Effector CD4-positive, alpha-beta T cell (primary cell): ENCODE results near the gene TBX2.
"Not testable (repeated sequence)": the region's sequence is repeated elsewhere in the genome, so short reads cannot be mapped to it uniquely, and the experiment has no call there.

Source experiments
- DNase-seq: peaks from one replicate; pipeline ENCODE4 v3.0.0-alpha.2; 2020

The TBX2 gene

DNA sequence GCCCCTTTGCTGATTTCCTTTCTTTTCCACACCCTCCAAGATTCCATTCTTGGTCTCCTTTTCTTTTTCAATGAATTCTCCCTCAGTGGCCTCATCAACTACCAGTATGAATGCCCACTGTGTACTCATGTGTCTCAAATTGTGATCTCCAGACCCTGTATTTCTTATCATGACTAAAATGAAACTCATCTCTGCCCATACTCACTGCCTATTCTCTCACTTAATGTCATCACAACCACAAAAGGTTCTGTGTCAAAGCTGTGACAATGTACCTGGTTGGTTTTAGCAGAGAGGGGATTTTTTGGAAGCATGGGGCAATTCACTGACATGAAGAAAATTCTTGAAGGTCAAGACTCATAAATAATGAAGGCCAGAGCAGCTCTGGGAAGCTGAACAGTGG lies 41.1 kb downstream of the TBX2 start:
- no peak for DNase-seq

DNA sequence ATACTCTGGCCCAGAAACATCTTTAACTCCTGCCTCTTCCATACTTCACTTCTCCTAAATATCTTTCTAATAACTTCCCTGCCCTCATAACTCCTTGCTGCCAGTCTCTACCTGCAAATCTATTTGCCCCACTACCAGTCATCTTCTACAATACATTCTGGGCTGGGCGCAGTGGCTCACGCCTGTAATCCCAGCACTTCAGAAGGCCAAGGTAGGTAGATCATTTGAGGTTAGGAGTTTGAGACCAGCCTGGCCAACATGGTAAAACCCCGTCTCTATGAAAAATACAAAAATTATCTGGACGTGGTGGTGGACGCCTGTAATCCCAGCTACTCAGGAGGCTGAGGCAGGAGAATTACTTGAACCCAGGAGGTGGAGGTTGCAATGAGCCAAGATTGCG lies 41.9 kb downstream of the TBX2 start:
- not testable (repeated sequence) for DNase-seq

DNA sequence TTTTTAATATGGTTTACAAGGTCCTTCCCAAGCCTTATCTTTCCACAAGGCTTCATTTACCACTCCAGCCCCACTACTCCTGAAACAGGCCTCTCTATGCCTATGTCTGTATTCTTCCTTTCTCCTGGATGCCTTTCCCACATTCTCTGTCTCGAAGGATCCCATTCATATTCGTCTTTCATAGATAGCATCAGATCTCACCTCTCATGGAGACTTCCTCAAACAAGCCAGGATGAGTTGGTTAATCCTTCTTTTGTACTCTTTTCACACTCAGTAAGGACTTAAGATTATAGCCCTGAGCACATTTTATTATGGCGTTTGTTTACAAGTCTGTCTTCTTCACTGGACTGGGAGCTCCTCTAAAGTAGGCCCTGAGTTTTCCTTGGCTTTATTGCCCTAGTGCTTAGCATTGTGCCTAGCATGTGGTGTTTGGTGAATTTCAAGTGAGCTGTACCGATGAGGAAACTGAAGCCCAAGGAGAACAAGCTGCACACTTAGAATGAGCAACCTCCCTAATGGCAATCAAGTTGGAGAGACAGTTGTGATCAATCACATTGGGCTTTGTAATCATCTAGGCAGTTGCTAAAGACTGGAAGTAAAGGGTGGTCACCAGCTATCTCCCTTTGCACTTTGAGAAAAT lies 42.6 kb downstream of the TBX2 start:
- no peak for DNase-seq

DNA sequence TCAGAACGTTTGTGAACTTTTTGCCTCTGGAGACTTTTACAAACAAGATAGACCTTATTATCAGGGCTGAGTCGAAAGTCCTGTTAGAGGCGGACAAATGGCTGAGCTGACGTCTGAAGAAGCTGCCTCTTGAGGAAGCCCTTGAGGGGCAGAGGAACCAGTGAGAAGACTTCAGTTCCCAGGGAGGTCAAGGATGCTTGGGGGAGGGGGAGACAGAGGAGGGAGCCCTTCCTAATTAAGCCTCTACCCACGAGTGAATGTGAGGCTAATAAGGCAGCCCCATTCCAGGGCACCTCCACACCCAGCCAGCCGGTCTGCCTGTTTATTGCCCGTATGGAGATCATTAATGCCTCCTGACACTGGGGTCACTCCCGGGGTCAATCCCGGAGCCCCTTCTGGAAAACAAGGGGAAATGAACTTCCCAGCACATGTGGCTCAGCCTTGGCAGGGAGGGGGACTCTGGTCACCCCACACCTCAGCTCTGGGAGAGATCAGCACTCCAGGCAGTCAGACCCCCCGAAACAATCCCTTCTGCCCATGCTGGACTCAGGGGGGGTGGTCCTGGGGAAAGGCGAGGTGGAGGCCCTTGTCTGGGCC lies 43.3 kb downstream of the TBX2 start:
- DNase-seq = no peak

DNA sequence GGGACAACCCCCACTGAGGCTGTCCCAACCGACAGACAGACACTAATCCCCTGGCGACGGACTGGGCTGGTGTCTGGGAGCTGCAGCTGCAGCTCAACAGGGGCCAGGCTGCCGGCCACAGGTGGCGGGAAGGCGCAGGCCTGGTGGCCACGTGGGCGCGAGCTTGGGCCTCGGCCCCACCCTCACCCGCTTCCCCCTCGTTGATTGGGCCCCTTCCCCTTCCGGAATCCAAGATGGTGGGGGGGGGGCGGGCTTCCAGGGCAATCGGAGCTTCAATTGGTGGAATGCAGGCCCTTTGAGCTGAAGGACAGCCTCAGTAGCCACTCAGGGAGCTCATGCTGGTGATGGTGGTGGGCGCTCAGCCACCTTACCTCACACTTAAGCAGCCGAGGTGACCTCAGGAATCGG lies 43.8 kb downstream of the TBX2 start:
- no peak for DNase-seq

DNA sequence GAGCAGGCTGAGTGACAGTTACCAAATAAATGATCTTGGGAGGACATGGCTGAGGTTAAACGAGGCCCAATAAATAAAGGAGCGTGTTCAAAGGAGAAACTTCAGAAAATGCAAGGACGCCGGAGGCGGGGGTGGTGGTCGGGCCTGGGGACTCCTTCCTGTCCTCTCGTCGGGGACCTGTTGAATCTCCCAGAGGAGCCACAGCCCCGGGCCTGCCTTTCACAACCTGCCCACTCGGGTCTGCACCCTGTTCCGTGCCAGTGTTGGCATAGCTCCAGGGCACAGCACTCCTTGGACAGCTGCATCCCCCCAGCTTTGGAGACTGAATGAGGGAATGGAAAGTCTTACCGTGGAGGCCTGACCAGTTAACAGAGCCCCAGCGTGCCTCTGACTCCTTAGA lies 44.4 kb downstream of the TBX2 start:
- DNase-seq = no peak

DNA sequence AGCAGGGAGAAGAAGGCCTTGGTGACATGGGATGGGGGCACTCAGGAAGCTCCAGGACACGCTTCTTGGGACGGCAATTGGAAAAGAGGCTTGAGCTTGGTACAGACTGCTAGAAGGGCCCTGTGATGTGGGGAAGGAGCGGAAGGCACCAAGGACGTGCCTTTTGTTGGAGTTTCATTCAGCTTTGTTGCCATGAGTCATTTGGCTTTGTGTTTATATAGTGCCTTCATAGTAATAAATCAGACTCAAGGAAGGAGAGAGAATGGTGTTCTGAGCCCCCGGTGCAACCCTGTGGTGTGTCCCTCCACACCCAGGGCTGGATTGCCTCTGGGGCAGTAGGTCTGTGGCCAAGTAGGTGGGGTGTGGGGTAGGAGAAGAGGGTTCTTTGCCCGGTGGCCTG lies 45.2 kb downstream of the TBX2 start:
- no peak for DNase-seq

DNA sequence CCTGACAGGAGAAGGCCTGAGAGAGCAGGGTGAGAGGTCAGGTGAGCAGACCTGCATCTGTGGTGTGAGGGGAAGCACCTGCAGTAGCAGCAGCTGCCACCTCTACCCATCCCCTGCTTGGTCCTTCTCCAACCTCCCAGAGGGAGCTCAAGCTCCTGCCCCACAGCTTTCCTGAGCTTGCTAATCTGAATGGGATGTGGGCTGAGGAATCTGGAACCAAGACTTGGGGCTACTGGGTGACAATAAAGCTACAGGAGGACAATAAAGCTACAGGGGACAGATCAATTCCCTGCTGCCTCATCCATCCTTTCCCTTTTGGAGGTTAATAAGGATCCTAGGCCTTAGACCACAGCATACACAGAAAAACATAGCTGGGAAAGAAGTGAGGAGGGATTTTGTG lies 47.7 kb downstream of the TBX2 start:
- no peak for DNase-seq

DNA sequence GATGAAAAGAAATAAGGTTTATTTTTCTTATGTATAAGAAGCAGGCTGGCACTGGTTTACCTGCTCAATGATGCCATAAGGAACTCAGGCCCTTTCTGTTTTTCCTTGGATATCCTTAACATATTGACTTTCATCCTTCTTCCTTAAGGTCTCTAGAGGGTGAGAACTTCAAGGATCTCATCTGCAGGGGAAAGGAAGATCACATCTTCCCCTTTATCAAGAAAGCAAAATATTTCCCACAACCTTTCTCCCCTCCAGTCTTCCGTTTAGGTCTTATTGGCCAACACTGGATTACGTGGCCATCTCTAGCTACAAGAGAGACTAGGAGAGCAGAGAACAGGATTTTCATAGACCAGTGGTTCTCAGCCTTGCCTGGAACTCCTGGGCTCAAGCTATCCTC lies 48.4 kb downstream of the TBX2 start:
- no peak for DNase-seq

DNA sequence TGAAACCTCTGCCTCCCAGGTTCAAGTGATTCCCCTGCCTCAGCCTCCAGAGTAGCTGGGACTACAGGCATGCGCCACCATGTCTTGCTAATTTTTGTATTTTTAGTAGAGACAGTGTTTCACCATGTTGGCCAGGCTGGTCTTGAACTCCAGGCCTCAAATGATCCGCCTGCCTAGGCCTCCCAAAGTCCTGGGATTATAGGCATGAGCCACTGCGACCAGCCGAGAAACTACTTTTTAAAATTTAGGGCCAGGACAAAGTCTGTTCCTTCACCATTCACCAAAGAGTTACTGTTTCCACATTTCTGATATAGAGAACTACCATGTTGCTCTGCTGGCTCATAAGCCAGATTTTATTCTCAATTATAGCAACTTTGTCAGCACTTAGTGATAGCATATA lies 49.5 kb downstream of the TBX2 start:
- not testable (repeated sequence) for DNase-seq

DNA sequence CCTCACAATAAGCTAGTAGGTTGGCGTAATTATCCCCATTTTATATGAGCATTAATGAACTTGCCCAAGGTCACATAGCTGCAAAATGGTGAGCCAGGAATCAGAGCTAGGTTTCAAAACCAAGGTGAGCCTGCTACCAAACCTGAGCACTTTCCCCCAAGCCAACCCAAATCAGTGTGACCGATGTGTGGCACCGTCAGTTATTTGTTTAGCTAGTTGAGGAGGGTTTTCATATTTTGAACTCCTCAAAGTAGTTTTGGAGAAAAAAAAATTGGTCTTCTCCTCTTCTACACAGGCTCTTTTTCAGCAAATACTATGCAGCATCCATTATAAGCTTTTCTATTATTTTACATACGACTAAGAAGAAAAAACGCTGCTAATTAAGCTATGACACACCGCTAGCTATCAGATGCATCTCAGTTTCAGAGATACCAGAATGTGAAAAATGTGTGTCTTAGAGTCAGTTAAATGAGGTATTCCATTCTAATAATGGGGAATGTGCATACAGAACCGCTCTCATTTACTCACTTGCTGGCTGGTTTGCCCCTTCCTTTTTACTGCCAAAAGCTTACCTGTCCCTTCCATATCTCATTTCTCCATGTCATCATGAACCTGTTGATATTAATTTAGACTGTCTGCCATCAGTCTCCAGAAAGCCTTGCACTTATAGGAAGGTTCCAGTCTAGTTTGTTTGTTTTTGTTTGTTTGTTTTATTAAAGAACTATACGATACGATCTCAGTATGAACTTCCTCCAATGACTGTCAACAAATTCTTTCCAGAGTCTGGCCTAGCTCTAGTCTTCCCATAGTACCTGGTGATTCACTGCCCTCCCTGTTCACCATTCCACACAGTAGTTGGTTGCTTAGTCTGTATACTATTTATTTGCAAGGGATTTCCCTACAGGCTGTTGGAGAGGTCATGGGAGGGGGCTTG lies 50.3 kb downstream of the TBX2 start:
- DNase-seq = no peak

DNA sequence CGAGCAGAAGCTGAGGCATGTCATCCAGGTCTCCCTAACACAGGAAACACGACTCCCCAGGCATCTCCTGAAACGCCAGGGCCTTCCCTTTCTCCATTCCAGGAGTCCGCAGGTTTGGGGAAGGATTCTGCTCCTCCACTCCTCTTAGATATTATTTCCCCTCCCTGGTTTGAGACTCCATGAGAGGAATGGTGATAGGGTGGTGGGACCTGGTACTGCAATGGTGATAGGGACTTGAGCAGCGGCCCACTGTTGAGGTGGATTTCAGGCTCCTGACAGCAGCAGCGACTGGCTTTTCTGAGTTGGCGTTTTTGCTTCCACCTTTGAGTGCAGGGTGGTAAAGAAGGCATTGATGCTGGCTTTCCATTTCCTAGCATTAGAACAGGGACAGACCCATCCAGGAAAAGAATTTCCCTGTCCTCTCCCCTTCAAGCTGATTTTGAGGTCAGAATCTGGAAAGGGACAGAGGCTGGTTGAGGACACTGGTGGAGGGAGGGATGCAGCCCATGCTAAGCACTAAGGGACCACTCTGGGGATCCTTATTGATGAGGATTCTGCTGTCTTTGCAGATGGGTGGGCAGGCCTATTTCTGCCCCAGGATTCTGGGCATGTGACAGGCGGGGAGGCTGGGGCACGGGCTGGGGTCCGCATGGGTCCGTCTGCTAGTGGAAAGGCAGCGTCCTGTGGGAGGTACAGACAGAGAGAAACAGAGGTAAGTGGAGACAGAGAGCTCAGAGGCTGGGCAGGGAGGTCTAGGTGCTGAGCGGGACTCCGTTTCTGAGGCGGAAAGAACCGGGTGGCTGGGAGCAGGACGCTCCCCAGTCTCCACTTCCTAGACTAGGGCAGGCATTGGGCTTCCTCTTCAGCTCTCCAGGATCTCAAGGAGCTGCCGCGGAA lies 51.2 kb downstream of the TBX2 start:
- DNase-seq = no peak

DNA sequence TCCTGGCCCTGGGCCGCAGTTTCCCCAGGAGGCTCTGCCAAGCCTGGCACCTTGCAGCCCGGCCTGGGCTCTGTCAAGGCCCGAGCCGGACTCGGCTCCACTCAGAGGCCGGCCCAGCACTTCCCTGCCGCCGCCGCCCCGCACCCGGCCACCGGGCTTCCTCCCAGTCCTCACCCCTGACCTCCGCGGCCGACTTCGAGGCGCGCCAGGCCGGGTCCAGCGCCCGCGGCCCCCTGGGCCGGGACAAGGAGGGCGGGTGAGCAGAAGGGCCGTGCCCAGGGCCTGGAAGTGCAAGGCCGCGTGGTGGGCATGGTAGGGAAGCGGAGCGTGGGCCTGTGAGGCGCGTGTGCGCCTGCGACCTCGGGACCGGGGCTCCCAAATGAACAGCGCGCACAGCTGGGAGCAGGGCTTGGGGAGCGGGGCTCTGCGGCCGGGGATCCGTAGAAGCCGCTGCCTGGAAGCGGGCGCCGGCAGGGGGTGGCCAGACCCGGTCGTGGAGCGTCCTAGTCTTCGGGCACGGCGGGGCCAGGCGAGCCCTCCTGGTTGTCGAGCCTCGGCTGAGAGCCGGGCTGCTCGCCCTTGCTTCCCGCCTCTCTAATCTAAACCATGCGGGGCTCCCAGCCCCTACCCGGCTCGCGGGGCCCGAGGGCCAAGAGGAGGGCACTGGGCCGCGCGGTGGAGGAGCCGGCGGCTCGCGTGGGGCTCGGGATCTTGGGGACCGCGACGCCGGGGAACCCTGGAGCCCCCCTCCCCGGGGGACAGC lies 52.1 kb downstream of the TBX2 start:
- no peak for DNase-seq

DNA sequence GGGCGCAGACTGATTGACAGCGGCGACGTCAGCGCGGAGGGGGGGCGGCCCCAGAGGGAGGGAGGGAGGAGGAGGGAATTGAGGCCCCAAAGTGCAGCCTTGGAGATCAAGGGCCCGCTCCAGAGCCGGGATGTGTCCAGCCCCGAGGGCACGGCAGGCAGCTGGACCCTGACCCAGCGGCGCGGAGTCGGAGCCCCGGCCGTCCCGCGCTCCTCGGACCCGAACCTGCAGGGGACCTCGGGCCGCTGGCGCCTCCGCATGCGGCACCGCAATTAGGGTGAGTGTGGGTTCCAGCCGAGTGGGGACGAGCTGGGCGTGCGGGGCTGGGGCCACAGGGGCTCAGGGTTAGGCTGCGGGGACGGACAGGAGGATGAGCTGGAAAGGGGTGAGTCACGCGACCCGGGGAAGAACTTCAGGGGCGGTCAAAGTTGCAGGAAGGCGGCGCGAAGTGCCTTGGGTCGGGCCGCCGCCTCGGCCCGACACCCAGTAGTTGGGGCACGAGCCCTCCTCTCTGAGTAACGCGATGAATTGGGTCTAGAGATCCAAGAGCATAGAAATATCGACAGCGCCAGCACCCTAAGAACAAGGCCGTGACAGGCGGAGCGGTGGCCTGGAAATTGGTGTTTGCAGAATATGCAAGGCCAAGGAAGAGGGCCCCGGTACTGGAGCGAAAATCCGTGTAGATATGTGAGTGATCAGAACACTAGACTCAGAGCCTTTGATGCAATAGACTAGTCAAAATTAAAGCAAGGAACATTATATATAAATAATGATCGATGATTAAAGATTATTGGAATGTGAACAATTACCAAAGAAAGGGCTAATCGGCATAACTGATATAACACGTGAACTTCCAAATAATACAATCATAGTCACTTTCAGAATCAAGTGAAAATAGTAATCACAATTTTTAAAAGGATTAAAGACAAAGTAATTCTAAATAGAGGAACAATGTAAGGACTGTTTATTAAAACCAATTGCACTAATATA lies 53.0 kb downstream of the TBX2 start, which contains the start of gene TBX4:
Gene TBX4 (plus strand): TSS at position 122 of the 990 bp plus-strand sequence. CDS start 4,069 bp downstream, outside the sequence.
- no peak for DNase-seq

DNA sequence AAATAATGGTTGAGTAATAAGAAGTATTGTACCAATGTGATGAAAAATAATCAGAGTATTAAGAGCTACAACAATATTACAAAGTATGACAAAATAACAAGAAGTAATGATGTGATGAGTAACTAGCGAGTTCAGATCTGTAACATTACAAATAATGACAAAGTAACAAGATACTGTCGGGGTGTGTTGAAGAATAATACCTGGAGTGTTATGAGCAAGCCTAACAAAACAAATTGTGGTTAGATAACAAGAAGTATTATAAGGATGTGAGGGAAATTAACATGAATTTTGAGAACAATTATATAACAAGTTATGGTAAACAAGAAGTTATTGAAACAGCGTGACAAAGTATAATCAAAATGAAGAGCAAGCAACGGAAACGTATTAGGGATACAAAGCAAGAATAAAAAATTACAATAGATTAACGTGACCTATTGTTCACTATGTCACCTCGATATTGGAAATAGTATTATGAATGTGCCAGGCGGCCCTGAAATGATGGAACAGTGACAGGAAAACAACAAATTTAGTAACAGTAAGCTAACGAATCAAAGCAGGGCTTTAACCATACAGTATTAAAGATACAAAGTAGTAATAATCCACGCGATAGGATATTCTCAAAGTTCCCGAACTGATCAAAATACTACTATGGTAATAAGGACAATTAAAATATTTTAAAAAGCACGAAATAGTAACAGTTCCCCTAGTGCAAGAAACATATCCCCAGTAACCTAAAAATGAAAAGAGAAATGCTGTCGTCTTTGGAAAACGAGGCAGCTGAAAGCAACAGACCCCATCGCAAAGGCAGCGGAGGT lies 54.1 kb downstream of the TBX2 start:
- no peak for DNase-seq

DNA sequence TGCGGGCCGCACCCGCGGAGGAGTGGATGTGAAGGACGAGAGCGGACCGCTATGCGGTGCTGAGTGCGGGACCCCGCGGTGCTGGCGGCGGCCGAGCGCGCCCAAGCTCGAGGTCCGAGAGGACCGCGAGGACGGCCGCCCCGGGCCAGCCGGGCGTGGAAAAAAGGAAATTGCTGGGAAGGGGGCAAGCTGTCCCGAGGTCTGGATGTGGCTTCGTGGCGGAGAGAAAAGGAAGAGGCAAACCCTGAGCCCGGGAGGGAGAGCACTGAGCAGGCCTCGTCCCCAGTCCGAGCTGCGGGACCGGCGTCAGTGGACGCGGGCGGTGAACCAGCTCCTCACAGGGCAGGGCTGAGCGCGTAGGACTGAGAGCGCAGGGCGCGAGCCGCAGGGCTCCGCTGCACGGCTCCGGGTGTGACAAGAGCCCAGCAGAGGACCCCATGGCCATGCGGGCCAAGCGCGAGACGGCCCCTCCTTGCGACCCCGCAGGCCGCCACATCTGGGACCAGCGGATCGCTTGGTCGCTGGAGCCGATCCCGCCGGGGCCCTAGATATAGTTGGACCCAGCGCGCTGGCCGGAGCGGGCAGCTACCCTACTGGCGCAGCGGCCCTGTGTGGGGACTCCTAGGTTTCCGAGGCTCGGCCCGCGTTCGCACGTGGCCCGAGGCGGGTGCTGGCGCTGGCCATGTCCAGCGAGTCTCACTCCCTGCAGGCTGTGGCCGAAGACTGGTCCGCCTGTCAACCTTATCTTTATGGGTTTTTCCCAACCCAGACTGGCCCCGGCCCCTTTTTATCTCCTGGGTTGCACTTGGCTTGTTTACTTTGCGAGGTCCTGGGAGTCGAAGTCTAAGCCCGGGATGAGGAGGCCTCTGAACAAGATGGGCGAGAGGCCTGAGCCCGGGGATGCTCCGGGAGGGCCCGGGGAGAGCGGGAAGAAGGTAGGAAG lies 55.0 kb downstream of the TBX2 start:
- DNase-seq = no peak

DNA sequence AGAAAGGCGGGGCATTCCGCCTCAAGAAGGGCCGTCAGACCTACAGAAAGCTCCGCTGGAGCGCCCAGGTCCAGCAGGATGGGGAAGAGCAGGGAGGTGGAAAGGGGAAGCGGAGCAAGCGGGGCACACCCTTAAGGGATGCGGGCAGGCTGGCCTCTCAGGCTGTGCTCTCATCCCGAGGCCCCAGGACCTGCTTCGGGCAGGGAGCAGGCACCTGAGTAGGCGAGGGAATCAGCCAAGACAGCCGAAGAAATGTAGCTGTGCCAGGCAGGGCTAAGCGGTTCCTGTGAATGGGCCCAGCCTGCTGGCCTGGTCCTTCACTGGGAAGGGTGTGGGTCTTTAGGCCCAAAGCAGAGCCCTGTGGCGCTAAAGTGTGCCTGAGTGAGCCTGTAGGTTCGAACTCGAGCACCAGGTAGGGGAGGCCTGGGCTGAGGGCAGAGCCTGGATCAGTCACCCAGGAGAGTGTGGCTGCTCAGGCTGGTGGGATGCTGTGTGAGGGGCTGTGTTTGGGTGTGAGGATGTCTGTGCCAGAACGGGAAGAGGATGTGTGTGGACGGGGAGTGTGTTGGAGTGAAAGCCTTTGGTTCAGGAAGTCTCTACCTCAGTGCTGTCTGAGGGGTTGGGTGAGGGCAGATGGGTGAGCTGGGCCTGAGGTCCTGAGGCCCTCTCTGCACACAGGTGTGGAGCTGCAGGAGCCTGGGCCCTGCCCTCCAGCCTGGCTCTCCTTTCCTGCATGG lies 55.8 kb downstream of the TBX2 start:
- no peak for DNase-seq
